ENCODE results near the gene FAM227B.
"Not testable (repeated sequence)": the region's sequence is repeated elsewhere in the genome, so short reads cannot be mapped to it uniquely, and the experiment has no call there.

Gene FAM227B, protein sequence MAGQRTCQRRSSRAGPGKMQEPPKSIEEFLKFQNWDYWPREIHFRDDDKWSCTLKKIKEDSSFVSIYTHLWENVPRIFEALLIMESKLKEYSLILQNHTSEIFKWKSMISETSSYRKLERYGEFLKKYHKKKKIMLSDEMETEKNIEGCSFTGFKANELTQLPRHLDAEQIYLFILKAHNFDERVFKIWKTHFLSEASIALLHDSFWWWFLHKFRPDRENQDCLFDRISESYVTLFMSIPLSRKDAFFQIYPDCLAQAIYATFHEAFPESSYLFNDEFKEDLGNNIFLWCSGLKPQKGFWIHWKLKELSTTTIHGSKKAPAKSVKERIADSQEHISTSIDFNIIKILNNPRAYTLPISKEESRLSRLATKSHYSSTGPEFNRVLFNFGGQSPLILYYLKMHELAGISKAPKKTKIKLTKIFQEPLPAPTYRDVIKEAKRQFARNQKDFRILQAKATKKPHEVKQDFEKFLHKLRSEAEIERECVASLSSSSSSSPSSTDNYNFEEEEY

DNA sequence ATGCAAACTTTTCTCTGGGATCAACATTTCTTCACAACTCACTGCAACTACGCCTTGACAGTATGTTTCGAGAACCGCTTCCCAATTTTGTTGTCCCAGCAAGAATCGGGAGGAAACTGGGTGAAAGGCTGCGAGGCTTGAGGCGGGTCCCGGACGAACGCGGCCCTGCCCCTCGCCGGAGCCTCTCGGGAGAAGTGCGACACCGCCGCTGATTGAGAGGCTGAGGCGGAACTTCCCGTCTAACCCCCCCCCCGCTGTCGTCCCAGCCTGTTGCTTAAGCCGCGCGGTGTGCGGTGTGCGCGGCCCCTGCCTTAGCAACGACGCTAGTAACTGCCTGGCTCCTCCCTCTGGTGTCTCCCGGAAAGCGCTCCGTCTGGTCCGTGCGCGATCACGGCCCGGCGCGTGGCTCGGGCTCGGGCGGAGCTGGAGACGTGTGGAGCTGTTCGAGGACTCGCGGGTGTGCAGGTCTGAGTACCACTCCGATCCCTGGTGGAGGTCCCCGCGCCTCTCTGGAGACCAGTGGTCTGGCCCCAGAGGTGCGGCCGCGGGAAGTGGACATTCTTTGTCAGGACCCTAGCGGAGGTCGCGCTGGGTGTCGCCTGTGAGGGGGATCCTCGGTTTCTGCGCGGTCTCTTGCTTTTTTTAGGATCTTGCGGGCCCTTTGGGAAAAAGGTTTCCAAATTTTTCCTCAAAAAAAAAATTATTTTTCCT lies at the start of gene FAM227B, which contains the start of gene DTWD1:
Gene FAM227B, minus strand, starts transcription at position 161 of the 711 bp plus-strand sequence. CDS start 5,647 bp downstream, outside the sequence.
Gene DTWD1, plus strand, starts transcription at position 391 of the 711 bp plus-strand sequence. CDS start 4,120 bp downstream, outside the sequence.
- no peak for FAIRE-seq

DNA sequence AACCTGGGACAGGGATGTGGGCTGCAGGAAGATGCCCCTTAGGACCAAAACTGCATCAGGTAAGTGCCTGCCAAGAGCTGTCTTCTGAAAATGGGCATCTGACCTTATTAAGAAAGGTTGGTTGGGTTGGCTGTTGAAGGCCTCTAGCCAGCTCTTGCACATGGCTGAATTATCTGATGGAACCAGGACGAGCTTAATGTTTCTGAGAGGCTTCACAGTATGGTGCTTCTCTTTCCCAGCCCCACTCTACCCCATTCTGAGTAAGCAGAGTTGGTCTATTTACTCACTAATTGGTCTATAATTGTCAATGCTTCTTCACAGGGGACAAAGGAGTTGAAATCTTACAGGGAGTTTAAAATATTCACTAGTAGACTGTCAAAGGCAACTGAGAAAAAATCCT lies 48.7 kb upstream of the FAM227B start:
- no peak for FAIRE-seq

DNA sequence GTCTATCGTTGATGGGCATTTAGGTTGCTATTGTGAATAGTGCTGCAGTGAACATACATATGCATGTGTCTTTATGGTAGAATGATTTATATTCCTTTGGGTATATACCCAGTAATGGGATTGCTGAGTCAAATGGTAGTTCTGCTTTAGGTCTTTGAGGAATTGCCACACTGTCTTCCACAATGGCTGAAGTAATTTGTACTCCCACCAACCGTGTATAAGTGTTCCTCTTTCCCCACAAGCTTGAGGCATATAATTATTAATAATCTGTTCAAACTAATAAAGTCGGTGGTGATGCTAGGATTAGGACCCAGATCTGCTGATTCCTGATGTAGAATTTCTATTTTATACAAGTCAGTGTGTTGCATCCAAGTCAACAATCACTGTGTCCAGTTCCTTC lies 45.9 kb upstream of the FAM227B start:
- FAIRE-seq: not testable (repeated sequence)

DNA sequence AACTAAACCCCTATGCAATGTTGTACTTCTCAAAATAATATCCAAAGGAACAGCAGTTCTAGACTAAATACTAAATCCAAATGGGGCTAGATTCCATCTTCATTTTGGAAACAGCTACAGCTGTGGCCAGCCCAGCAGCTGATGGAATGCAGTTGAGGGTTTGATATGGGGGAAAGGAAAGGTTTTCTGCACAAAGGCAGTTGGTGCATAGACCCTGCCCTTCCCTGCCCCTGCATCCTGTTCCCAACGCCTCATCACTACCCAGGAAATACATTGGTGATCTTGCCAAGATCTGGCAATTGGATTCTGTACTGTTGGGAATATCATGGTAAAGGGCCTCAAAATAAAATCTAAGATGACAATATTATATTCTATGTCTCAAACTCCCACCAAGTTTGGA lies 44.1 kb upstream of the FAM227B start:
- FAIRE-seq: no peak

DNA sequence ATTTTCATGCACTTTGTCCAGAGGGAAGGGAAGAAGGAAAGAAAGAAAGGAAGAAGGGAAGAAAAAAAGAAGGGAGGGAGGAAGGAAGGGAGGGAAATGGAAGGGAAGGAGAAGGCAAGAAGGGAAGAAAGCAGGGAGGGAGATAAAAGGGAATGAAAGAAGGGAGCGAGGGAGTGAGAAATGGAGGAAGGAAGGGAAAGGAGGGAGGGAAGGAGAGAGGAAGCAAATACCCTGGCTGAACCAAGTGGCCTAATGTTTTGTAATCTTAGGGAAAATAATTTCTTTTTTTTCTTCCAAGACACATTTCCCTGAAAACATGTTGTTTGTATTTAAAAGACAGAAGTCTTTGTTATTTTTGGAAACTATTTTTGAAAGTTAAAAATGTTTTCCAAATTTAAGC lies 36.1 kb upstream of the FAM227B start:
- FAIRE-seq: no peak

DNA sequence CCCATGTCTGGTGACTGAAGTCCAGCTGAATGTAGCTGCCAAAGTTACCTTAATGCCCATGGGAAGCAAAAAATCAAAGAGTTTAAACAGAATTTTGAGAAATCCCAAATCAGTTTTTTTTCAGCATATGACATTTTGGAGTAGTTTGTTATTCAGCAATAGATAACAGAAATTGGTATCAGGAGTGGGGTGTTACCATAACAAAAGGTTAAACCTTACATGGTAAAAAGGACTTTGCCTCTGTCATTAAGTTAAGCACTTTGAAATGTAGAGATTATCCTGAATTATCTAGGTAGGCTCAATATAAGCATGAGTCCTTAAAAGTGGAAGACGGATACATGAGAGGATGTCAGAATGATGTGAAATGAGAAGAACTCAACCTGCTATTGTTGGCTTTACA lies 32.3 kb upstream of the FAM227B start:
- FAIRE-seq: no peak

DNA sequence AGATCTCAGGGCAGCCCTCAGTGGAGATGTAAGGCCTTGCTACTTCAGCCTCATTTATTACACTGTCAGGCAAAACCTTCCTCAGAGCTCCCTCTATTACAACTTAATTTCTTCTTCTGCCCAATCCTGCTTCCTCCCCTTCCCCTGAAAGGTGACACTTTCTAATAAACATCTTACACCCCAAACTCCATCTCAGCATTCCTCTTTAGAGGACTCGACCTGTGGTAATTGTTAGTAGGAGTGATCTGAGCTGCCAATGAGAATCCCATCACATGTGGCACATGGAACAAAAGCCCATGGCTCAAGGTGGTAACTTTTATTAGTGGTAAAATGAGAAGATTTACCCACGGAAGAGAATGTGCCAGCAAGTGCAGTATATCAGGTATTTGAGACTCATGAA lies 30.1 kb upstream of the FAM227B start:
- FAIRE-seq: no peak

DNA sequence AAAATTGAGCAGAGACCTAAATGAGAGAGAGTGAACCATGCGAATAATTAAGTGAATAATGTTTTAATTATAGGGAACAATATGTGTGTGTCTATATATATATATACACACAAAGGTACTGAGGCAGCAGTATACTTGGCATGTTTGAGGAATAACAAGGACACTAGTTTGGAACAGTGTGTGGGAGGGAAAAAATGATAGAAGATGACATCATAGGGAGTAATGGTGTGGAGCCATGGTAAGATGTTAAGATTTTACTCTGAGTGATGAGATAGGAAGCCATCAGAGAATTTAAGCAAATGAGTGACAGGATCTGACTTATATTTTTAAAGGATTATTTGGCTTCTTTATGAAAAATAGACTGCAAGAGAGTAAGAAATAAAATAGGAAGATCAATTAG lies 29.4 kb upstream of the FAM227B start:
- FAIRE-seq: no peak

DNA sequence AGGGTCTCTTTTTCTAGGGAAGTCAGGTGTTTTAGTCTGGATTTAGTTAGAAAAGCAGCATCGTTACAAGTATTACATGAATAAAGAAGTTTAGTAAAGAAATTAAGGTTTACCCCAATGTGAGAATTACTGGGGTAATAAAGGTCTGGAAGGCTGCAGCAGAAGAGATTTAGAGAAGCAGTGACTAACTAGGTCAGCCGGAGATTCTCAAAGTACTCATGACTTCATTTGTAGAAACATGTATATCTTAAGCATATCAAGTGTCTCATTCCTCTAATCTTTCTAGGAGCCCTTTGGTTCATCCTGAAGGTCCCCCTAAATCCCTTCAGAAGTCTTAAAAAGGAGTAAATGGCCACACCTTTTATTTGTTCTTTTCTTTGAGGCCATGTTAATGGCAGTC lies 26.3 kb upstream of the FAM227B start:
- FAIRE-seq: no peak

DNA sequence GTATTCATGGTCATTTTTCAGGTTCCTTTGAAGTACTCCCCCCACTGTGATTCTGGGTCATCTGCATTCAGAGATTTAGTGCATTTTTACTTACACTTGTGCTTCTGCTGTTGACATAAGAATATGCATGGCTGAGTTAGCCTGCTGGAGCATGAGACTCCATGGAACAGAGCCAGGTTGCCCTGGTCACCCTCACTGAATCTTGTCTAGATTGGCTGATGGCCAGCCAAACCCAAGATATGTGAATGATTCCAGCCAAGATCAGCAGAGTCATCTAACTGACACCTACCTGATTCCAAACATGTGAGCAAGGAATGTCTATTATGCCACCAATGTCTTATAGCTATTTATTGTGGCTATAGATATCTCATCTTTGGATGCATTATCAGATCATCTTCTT lies 25.3 kb upstream of the FAM227B start:
- FAIRE-seq: peak; percentile 86

DNA sequence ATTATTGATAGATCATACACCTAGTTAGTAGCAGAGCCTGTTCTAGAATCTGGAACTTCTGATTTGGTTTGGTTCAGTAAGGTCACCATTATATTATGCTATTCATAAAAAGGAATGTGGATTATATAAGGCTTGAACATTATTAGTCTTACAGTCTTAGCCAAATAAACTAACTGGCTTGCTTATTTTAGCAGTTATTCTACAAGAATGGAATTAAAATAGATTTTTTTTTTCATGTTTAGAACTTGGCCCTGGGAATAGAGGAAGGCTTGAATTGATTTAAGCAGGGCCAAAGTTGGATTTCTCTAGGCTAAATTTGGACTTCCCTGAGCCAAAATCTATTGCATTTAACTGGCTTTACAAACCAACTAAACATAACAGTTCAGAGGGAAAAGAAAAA lies 24.7 kb upstream of the FAM227B start:
- no peak for FAIRE-seq

DNA sequence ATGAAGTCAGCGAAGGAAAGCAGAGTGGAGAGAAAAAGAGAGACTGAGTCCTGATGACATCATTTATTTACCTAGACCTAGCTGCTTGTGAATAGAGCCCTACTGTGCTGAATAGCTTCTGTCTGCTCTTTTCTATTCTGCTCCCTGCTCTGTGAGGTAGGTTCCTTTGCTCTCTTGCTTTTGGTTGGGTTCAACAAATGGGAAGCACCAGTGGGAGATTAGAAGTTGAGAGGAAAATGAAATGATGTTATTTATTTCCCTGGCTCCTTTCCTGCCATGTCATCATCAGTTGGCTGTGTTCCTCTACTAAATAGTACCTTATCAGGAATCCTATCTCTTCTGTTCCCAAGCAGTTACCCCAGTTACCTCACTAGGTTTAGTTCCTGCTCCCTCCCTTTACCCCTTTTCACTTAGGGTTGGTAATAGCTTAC lies 23.8 kb upstream of the FAM227B start:
- FAIRE-seq: no peak

DNA sequence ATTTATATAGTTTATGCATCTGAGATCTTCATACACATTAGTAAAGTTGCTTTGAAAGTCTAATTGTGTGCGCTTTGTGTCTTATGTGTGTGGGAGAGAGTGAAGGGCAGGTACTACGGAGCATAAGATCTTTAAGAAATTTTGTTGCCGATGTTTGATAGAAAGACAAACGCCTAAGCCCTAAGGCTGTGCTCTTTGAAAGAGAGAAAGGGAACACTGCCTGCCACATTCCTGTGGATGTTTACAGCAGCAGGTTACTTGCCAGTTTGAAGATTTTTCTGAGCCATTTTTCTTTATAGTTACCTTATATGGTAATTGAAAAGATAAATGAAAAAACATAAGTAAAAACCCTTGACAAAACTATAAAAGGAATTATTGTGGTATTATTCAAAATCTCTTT lies 17.2 kb upstream of the FAM227B start:
- FAIRE-seq: no peak

DNA sequence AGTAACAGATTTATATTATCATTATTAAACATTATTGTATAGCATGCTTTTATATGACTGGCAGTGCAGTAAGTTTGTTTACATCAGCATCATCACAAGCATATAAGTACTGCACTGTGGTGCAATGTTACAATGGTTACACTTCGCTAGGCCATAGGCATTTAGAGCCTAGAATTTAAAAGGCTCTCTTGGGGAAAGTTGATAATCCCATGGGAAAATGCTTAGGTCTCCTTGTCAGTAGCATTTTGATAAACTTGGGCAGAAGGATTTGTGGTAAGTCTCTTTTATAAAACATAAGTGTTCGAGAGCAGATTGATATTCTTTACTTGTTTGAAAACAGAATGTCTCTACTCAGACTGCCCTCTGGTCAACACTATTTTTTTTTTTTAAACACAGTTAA lies 7.8 kb upstream of the FAM227B start:
- FAIRE-seq: no peak

DNA sequence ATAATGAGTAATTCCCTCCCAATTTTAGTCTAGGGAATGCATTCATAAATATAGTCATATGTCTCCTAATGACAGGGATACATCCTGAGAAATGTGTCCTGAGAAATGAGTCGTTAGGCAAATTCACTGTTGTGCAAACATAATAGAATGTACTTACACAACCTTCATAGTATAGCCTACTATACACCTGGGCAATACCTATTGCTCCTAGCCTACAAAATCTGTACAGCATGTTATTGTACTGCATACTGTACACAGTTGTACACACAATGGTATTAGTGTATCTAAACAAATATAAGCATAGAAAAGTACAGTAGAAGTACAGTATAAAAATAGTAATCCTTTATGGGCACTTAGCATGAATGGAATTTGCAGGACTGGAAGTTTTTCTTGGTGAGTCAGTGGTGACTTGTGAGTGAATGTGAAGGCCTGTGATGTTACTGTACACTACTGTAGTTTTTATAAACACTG lies 6.8 kb upstream of the FAM227B start:
- FAIRE-seq: no peak

DNA sequence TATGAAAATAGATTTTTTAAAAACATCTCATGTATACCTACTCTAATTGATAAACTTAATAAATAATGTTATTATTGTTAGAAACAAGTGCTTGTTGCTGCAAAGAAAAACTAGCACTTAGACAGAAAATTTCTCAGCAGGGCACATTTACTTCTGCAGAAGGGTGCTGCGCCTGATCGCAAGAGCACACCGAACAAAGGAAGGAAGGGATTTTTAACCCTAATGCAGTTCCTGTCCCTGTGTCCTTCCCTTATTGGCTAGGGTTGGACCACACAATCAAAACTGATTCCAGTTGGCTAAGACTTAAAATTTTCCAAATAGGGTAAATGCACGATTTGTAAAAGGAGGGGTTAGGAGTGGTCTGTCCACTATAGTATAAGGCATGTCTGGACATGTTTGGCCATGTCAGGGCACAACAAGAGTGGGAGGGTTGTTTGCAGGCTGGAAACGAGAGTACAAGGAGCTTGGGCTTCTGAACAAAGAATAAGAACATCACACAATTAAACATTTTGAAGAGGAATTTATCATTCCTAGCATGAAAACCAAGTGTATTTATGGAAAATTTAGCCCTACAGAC lies 4.9 kb upstream of the FAM227B start:
- no peak for FAIRE-seq

DNA sequence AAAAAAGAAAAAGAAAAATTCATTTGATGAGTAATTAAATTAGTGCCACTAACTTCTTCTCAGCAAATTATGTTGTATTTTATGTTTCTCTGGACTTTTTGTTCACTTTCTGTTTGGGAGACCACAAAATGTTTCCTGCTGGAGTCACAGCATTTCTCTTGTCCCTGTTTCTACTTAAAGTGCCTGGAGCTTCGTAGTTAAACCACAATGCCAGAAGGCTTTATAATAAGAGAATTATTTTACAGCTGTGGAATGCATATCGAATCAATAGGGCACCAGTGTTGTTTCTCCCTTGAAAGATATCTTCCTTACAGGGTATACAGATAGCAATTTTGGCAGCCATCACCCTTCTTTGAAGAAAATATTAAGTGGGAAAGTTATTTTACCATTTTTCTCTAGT lies 3.4 kb upstream of the FAM227B start:
- no peak for FAIRE-seq

DNA sequence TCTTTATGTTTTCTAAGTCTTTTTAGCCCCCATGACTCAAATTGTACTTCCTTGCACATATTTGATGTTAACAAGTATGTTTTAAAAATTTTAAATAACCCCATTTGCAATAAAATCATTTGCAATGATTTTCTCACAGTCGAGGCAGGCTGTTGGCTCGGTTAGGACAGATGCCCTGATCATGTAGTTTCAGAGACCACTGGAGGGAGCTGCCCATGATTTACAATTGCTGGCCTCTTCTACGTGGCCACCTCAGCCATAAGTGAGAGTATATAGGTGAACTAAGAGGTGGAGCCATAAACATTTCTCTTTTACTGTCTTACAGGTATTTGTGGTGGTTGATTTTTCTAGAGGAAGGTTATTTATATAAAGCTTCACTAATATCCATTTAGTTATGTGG lies 1.9 kb upstream of the FAM227B start:
- FAIRE-seq: no peak

DNA sequence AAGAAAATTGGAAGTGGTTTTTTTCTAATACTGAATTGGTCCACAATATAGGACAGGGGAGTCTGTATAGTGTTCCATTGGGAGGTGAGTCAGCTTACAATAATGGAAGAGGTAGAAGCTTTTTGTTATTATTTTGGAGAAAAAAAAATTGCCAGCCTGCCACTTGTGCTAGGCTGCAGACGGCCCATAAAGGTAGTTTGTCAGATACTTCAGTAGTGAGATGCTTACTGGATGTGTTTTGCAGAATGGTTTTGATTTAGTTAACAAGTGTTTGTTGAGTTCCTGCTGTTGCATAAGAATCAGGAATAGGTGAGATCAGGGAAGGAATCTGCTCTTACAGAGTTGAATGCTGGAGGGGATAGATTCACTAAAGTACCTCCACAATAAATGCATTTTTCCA lies 1.3 kb upstream of the FAM227B start:
- FAIRE-seq: no peak

DNA sequence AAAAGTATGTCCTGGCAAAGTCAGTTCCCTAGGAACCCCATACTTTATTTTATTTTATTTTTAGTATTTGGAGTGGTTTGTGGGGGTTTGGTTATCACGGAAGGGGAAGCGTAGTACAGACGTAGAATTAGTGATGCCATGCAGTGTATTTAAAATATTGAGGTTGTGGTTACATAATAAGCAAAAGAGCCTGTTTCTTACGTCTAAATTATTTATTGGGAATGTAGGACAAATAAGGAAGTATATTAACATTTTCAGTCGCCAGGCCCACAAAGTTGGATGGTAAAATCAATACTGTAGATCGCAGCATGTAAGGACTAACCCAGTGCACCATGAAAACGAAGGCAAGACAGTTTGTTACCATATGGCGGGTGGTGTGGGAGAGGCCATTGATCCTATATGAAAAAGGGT lies 788 bp upstream of the FAM227B start:
- no peak for FAIRE-seq

DNA sequence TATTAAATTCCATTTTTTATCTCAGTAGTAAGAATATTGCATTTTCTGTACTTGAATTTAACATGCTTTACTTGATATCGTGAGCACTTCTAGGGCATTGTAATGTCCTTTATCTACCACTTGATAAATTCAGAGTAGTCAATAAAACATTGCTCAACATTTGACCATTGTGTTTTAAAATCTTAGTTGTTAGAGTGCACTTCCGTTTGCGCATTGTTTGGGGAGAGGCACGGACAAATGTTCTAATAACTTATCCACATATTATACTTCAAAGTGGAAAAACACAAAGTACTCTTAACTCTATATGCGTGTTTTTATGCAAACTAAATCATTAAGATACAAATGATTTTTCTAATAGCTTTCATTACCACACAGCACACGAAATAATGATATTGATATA lies 419 bp downstream of the FAM227B start:
- no peak for FAIRE-seq

DNA sequence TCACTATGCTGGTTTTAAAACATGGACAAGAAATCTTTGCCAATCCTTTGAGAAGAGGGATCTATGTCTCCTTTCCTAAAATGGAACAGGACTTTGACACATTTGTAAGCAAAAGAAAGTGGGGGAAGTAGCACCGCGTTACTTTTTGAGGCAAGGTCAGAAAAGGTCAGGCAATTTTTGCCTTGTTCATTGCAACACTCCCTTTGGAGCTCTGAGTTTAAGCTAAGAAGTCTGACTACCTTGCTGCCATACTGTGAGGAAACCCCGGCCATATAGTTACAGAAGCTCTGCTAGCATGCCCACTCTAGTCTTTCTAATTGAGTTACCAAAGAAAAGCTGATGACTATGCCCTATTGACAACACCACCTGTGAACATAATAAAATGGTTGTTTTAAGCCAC lies 1.4 kb downstream of the FAM227B start:
- FAIRE-seq: no peak

DNA sequence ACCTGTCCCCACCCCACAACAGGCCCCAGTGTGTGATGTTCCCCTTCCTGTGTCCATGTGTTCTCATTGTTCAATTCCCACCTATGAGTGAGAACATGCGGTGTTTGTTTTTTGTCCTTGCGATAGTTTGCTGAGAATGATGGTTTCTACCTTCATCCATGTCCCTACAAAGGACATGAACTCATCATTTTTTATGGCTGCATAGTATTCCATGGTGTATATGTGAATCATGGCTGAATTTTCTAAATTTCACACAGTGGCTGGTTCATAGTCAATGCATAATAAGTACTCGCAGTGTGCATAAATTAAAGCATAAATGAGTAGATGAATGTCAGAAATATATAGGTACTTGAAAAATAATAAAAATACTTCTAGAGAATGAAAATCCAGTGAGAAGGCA lies 8.4 kb downstream of the FAM227B start:
- FAIRE-seq: not testable (repeated sequence)
